Breast epithelium (tissue), 3 donors: Measurements from ENCODE around the gene KIF3B.
"Not testable (repeated sequence)": the region's sequence is repeated elsewhere in the genome, so short reads cannot be mapped to it uniquely, and the experiment has no call there.

ENCODE experiments used
- POLR2AphosphoS5 ChIP-seq, 3 donors: sonication (generic); formaldehyde crosslinking; IDR thresholded peaks; one replicate each; pipeline ENCODE4 v1.6.1; 2017; ENCODE audit warnings: antibody characterized with exemption in 3 of 3
- TF ChIP-seq, protein P1 (sequence below), 3 donors: fragments of 450-650 bp; IDR thresholded peaks; one replicate each; pipeline ENCODE4 v1.5.1; 2016 to 2017; ENCODE audit warnings: antibody characterized with exemption in 3 of 3, mild to moderate bottlenecking in 3 of 3, moderate library complexity in 3 of 3

DNA sequence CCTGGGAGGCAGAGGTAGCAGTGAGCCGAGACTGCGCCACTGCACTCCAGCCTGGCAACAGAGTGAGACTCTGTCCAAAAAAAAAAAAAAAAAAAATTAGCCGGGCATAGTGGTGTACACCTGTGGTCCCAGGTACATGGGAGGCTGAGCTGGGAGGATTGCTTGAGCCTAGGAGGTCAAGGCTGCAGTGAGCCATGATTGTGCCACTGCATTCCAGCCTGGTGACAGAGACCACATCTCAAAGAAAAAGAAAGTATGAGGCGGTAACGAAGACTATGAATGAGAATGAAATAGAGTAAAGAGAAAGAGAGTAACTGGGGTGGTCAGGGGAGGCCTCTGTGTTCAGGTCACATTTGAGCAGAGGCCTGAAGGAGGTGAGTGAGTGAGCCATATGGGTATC, 31.2 kb upstream of the KIF3B start:
- not testable (repeated sequence) for TF ChIP-seq POLR2AphosphoS5 (IDR thresholded peaks at IDR 0.05)
- TF ChIP-seq, protein P1, sequence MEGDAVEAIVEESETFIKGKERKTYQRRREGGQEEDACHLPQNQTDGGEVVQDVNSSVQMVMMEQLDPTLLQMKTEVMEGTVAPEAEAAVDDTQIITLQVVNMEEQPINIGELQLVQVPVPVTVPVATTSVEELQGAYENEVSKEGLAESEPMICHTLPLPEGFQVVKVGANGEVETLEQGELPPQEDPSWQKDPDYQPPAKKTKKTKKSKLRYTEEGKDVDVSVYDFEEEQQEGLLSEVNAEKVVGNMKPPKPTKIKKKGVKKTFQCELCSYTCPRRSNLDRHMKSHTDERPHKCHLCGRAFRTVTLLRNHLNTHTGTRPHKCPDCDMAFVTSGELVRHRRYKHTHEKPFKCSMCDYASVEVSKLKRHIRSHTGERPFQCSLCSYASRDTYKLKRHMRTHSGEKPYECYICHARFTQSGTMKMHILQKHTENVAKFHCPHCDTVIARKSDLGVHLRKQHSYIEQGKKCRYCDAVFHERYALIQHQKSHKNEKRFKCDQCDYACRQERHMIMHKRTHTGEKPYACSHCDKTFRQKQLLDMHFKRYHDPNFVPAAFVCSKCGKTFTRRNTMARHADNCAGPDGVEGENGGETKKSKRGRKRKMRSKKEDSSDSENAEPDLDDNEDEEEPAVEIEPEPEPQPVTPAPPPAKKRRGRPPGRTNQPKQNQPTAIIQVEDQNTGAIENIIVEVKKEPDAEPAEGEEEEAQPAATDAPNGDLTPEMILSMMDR (IDR thresholded peaks at IDR 0.05) = not testable (repeated sequence)
